HG03095 (cell line): Measurements from ENCODE around the gene PGA3.
"Not testable (repeated sequence)": the region's sequence is repeated elsewhere in the genome, so short reads cannot be mapped to it uniquely, and the experiment has no call there.

Experiments used
- ATAC-seq: cut with Tn5 transposase; IDR thresholded peaks from one replicate; pipeline ENCODE4 v1.9.1; 2021; ENCODE audit warnings: moderate library complexity; ENCODE audit not compliant: unreplicated experiment

The PGA3 gene

GRCh38 chr11:61204502-61205059 is 1.3 kb downstream of the PGA3 start:
- ATAC-seq: not testable (repeated sequence)

GRCh38 chr11:61207636-61208310 is 4.5 kb downstream of the PGA3 start:
- not testable (repeated sequence) for ATAC-seq

- ATAC-seq: not testable (repeated sequence)
These were observed 7.3 kb downstream of the PGA3 start for GRCh38 chr11:61210629-61211028.

GRCh38 chr11:61211327-61211952 is 8.1 kb downstream of the PGA3 start:
- ATAC-seq: not testable (repeated sequence)

- not testable (repeated sequence) for ATAC-seq
These were observed 8.9 kb downstream of the PGA3 start for GRCh38 chr11:61212202-61212601.

GRCh38 chr11:61213711-61214324 is 10.5 kb downstream of the PGA3 start:
- ATAC-seq: not testable (repeated sequence)

- ATAC-seq: not testable (repeated sequence)
These were observed 15.0 kb downstream of the PGA3 start for GRCh38 chr11:61218306-61218705.

- ATAC-seq: not testable (repeated sequence)
These were observed 15.7 kb downstream of the PGA3 start for GRCh38 chr11:61219016-61219415.

GRCh38 chr11:61222047-61222446 is 18.7 kb downstream of the PGA3 start, which contains the start of gene PGA4:
TSS of gene PGA4 (plus strand) at chr11:61222347. CDS start at chr11:61222401, 54 bp downstream.
- not testable (repeated sequence) for ATAC-seq

GRCh38 chr11:61222692-61223091 is 19.4 kb downstream of the PGA3 start:
- not testable (repeated sequence) for ATAC-seq

- not testable (repeated sequence) for ATAC-seq
These were observed 23.3 kb downstream of the PGA3 start for GRCh38 chr11:61226457-61227137.

GRCh38 chr11:61229458-61229857 is 26.1 kb downstream of the PGA3 start:
- not testable (repeated sequence) for ATAC-seq

- ATAC-seq: not testable (repeated sequence)
These were observed 27.7 kb downstream of the PGA3 start for GRCh38 chr11:61231033-61231432.

- not testable (repeated sequence) for ATAC-seq
These were observed 28.3 kb downstream of the PGA3 start for GRCh38 chr11:61231585-61231984.

- ATAC-seq: not testable (repeated sequence)
These were observed 29.3 kb downstream of the PGA3 start for GRCh38 chr11:61232548-61233145.

- ATAC-seq: not testable (repeated sequence)
These were observed 33.8 kb downstream of the PGA3 start for GRCh38 chr11:61237130-61237529.

- ATAC-seq: not testable (repeated sequence)
These were observed 37.0 kb downstream of the PGA3 start for GRCh38 chr11:61240288-61240687.

GRCh38 chr11:61240875-61241274 is 37.6 kb downstream of the PGA3 start, which contains the start of gene PGA5:
TSS of gene PGA5 (plus strand) at chr11:61241175. CDS start at chr11:61241227, 52 bp downstream.
- ATAC-seq: not testable (repeated sequence)

- ATAC-seq: not testable (repeated sequence)
These were observed 38.2 kb downstream of the PGA3 start for GRCh38 chr11:61241526-61241925.

- not testable (repeated sequence) for ATAC-seq
These were observed 42.1 kb downstream of the PGA3 start for GRCh38 chr11:61245284-61245964.
